Epithelial cell of proximal tubule (primary cell): ENCODE data around the gene ZBTB38. TPM values are rescaled to one million over a fixed set of nuclear protein-coding genes. Genes with fewer than 3 reads are reported as not detected.

ENCODE experiments used
- DNase-seq: peaks from one replicate; pipeline ENCODE4 v3.0.0-alpha.2; 2011; ENCODE audit warnings: low read depth
- H3K4me3 ChIP-seq: 2 replicates; pipeline ENCODE4 v1.5.1; 2011; ENCODE audit warnings: low read depth, mild to moderate bottlenecking, low read length
- CTCF ChIP-seq: conservative IDR thresholded peaks from 2 replicates; pipeline ENCODE4 v1.5.1; 2012; ENCODE audit warnings: low read depth, mild to moderate bottlenecking, low read length
- total RNA-seq: library from RNA; depleted of rRNA; stranded (reverse); fragments of >200 nt; gene quantifications from 2 replicates; pipeline ENCODE4 v1.2.3, GENCODE V29; 2015

ZBTB38 gene
- total RNA-seq, 1 donor from 2014 or later, result 51.5 TPM

DNA sequence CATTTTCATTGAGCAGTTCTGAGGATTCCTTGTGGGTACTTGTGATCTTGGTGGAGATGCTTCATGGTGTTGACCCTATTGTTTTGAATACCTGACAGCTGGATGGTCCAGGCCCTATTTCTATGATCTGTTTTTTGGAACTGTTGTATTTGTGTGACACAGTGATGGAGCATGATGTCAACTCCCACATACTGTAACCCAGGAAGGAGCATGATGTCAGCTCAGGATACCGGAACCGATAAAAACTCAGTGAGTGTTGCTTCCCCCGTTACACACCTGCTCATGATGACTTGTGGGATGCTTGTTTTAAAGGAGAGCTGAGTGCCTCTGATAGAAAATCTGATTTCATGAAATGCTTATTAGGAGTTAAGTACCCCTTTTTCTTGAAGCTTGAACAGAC, 45.1 kb downstream of the ZBTB38 start:
- no peak for TF ChIP-seq CTCF
- DNase-seq, result no peak
- H3K4me3 ChIP-seq, result no peak overlapping the region

DNA sequence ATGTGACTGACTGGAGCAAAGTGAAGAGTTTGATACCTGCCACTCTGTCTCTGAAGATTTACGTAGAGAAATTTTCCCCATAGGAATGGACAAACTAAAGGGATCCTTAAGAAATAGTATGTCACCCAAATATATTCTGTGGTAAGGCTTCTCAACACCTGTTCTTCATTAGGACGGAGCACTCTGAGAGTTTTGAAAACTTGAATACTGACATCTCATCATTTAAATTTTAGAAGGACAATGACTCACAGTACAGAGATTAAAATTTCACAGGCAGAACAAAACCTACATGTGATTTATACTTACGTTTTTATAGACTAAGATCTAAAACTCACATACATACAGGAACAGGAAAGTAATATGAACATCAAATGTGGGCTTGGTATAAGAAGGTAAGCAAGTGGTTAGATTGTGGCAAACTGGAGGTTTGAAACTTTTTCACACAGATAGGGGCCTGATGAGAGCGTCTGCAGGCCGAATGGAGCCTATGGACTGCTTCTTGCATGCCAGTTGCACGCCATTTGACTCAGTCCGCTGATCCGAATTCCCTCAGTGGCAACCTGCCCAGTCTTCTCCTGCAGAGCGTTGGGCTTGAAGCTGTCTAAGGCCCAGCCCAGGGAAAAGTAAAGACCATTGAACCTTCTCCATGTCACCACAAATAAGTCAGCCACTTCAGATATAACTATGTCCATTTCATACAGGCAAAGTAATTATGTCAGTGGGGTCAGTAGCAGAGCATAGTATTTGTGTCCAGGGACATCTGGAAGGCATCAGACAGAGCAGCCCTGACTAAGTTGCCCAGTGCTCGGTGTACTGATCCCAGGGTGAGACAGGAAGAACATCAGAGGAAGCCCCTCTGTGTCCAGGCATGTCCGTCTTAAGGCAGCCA, 45.7 kb downstream of the ZBTB38 start:
- no peak for TF ChIP-seq CTCF
- no peak overlapping the region for H3K4me3 ChIP-seq
- no peak for DNase-seq

DNA sequence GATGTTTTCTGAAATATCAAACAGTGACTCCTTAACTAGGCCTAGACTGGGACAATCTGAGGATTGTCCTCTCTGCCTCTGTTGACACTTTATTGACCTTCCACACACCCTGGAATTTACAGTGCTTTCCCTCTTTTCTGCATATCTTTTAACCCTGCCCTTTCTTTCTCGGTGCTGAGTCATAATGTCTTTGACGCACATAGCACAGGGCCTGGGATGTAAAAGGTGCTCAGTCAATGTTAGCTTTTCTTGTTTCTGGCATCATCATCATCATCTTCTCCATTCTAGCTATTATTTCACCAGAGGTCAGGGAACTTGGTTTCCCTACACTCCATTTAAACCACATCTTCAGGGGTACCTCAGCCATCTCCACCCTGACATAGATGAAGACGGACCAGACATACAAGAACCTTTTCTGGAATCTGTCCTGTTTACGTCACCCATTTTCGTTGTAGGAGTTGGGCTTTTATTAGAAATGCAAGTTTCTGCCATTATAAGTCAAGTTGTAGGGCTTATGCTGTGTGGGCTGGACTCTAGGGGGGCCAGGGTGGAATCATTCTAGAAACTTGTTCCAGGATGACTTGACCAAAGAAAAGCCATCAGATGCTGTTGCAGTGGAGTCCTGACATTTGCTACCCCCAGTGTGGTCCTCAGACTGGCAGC, 46.6 kb downstream of the ZBTB38 start:
- DNase-seq, result no peak
- TF ChIP-seq CTCF, result no peak
- H3K4me3 ChIP-seq, result no peak overlapping the region

DNA sequence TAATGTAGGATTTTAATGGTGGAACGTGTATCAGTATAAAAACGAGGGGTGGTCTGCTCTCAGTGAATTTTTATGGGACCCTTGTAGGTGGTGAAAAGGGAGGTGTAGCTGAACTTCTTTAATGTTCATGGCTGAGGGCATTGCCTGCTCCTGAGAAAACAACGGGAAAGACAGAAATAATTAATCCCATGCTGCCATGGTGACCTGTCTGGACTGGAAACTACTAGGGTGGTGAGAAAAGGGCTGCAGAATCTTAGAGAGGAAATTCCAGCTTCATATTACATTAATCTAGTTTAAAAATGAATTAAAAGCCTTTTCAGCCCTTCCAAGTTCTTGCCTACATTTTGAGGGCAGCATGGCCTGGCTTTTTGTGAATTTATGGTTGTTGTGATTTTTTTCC, 47.6 kb downstream of the ZBTB38 start:
- no peak for DNase-seq
- no peak for TF ChIP-seq CTCF
- H3K4me3 ChIP-seq, result no peak overlapping the region

Other genes starting within 250 kb of the ZBTB38 start
- gene PXYLP1, start 136.7 kb upstream of the ZBTB38 start, total RNA-seq, result 11.4 and 12.4 TPM in 2 replicates
- 10.1 and 15.1 TPM in 2 replicates for gene RASA2, start 118.5 kb downstream of the ZBTB38 start, total RNA-seq